PC-9 (cell line): Measurements from ENCODE around the gene COLEC11.

Source experiments
- CTCF ChIP-seq: fragments of 200-600 bp; sonication (generic); conservative IDR thresholded peaks from 2 replicates; pipeline ENCODE4 v1.6.1; 2017; ENCODE audit warnings: mixed run types, antibody characterized with exemption, mild to moderate bottlenecking, moderate library complexity
- EZH2 ChIP-seq: fragments of 200-600 bp; sonication (generic); IDR thresholded peaks from 2 replicates; pipeline ENCODE4 v1.8.0; 2017; ENCODE audit warnings: antibody characterized with exemption, low read depth

DNA sequence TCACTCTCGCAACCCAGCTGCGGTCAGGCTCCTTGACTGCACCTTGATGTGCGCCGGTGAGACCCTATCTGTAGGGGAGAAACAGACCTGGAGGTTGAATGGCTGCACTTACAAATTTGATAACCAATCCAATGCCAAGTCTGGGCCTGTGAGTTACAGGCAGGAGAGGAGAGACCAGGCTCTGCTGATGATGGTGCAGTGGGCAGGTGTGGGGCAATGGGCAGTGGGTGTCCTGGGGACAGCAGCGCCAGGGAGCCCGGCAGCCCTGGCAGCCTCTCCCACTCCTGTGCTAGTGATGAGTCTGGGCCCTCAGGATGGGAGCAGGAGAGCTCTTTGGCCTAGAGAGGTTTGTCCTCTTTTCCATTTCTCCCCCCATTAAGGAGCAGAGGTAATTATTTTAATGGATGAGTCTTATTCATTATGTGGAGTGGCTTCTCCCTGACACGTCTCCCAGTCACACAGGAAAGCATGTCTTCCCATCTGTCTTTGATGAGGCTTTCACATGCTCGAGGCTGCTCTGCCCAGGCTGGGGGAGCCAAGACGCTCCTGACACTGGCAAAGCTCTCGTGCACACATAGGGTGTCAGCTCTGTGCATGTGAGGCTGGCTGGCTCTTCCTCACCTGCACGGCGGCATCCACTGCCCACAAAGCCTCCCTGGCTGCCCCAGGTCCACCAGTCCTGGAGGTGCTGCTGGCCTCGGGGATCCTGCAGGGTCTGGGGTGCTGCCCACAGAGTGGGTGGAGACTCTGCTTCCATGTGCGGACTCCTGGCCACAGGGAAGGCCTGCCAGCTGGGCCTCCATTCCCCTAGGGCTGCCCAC lies 53.1 kb downstream of the COLEC11 start:
- TF ChIP-seq CTCF (no peak), EZH2 (no peak)
